ENCODE results near the gene HSPBAP1. TPM values are rescaled to one million over a fixed set of nuclear protein-coding genes. Genes with fewer than 3 reads are reported as not detected.
"Not testable (repeated sequence)": the region's sequence is repeated elsewhere in the genome, so short reads cannot be mapped to it uniquely, and the experiment has no call there.

The HSPBAP1 gene
- total RNA-seq, 1 donor from 2014 or later: 11.6 TPM

- H3K36me3 Mint-ChIP-seq (ENCODE audit: low read depth, unreplicated experiment): peaks cover 5% of the 10 kb centered on the region
- H3K4me1 Mint-ChIP-seq (ENCODE audit: unreplicated experiment): peaks cover 8% of the 10 kb centered on the region
- no peak overlapping the region for H3K27ac Mint-ChIP-seq (ENCODE audit: unreplicated experiment)
- H3K4me3 Mint-ChIP-seq (ENCODE audit: unreplicated experiment): no peak overlapping the region
- no peak for TF ChIP-seq CTCF (IDR thresholded peaks at IDR 0.05; ENCODE audit: unreplicated experiment)
- H3K27me3 Mint-ChIP-seq (ENCODE audit: unreplicated experiment): peaks cover 2% of the 10 kb centered on the region
- DNase-seq (ENCODE audit: low spot score): no peak
- no peaks in the 10 kb centered on the region for H3K9me3 Mint-ChIP-seq (ENCODE audit: unreplicated experiment)
These were observed 33.0 kb downstream of the HSPBAP1 start for GRCh38 chr3:122760453-122761271.

GRCh38 chr3:122758877-122759560 is 34.6 kb downstream of the HSPBAP1 start:
- H3K27ac Mint-ChIP-seq (ENCODE audit: unreplicated experiment): no peak overlapping the region
- no peak for DNase-seq (ENCODE audit: low spot score)
- peaks cover 8% of the 10 kb centered on the region for H3K4me1 Mint-ChIP-seq (ENCODE audit: unreplicated experiment)
- no peak overlapping the region for H3K4me3 Mint-ChIP-seq (ENCODE audit: unreplicated experiment)
- peaks cover 10% of the 10 kb centered on the region for H3K36me3 Mint-ChIP-seq (ENCODE audit: low read depth, unreplicated experiment)
- no peak for TF ChIP-seq CTCF (IDR thresholded peaks at IDR 0.05; ENCODE audit: unreplicated experiment)
- peaks cover 2% of the 10 kb centered on the region for H3K27me3 Mint-ChIP-seq (ENCODE audit: unreplicated experiment)
- H3K9me3 Mint-ChIP-seq (ENCODE audit: unreplicated experiment): no peaks in the 10 kb centered on the region

GRCh38 chr3:122755491-122755890 is 38.1 kb downstream of the HSPBAP1 start:
- Mint-ChIP-seq H3K4me3 (ENCODE audit: unreplicated experiment) (no peak overlapping the region), H3K9me3 (ENCODE audit: unreplicated experiment) (no peaks in the 10 kb centered on the region), H3K27me3 (ENCODE audit: unreplicated experiment) (peaks cover 2% of the 10 kb centered on the region), H3K36me3 (ENCODE audit: low read depth, unreplicated experiment) (peaks cover 10% of the 10 kb centered on the region), H3K27ac (ENCODE audit: unreplicated experiment) (no peak overlapping the region), H3K4me1 (ENCODE audit: unreplicated experiment) (peaks cover 8% of the 10 kb centered on the region)
- TF ChIP-seq CTCF (IDR thresholded peaks at IDR 0.05; ENCODE audit: unreplicated experiment): no peak
- DNase-seq (ENCODE audit: low spot score): no peak

GRCh38 chr3:122754929-122755328 is 38.7 kb downstream of the HSPBAP1 start:
- peak; percentile 7 for DNase-seq (ENCODE audit: low spot score)
- peaks cover 2% of the 10 kb centered on the region for H3K27me3 Mint-ChIP-seq (ENCODE audit: unreplicated experiment)
- no peaks in the 10 kb centered on the region for H3K9me3 Mint-ChIP-seq (ENCODE audit: unreplicated experiment)
- H3K4me1 Mint-ChIP-seq (ENCODE audit: unreplicated experiment): peaks cover 8% of the 10 kb centered on the region
- peaks cover 10% of the 10 kb centered on the region for H3K36me3 Mint-ChIP-seq (ENCODE audit: low read depth, unreplicated experiment)
- TF ChIP-seq CTCF (IDR thresholded peaks at IDR 0.05; ENCODE audit: unreplicated experiment): peak; percentile 66
- H3K4me3 Mint-ChIP-seq (ENCODE audit: unreplicated experiment): no peak overlapping the region
- H3K27ac Mint-ChIP-seq (ENCODE audit: unreplicated experiment): no peak overlapping the region

GRCh38 chr3:122748347-122748746 is 45.3 kb downstream of the HSPBAP1 start:
- H3K27me3 Mint-ChIP-seq (ENCODE audit: unreplicated experiment): peaks cover 5% of the 10 kb centered on the region

DNA sequence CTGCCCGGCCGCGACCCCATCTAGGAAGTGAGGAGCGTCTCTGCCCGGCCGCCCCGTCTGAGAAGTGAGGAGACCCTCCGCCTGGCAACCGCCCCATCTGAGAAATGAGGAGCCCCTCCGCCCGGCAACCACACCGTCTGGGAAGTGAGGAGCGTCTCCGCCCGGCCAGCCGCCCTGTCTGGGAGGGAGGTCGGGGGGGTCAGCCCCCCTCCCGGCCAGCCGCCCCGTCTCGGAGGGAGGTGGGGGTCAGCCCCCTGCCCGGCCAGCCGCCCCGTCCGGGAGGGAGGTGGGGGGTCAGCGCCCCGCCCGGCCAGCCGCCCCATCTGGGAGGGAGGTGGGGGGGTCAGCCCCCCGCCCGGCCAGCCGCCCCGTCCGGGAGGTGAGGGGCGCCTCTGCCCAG is 46.3 kb downstream of the HSPBAP1 start:
- H3K4me1 Mint-ChIP-seq (ENCODE audit: unreplicated experiment); H3K9me3 Mint-ChIP-seq (ENCODE audit: unreplicated experiment); DNase-seq (ENCODE audit: low spot score); H3K27ac Mint-ChIP-seq (ENCODE audit: unreplicated experiment); H3K27me3 Mint-ChIP-seq (ENCODE audit: unreplicated experiment); H3K4me3 Mint-ChIP-seq (ENCODE audit: unreplicated experiment): not testable (repeated sequence)
- H3K36me3 Mint-ChIP-seq (ENCODE audit: low read depth, unreplicated experiment): peaks cover 32% of the 10 kb centered on the region

More at GRCh38 chr3:122748347-122748746, 45.3 kb downstream of the HSPBAP1 start:
- Mint-ChIP-seq H3K36me3 (ENCODE audit: low read depth, unreplicated experiment) (peaks cover 26% of the 10 kb centered on the region), H3K4me1 (ENCODE audit: unreplicated experiment) (no peaks in the 10 kb centered on the region), H3K27ac (ENCODE audit: unreplicated experiment) (no peak overlapping the region), H3K9me3 (ENCODE audit: unreplicated experiment) (no peaks in the 10 kb centered on the region), H3K4me3 (ENCODE audit: unreplicated experiment) (no peak overlapping the region)
- TF ChIP-seq CTCF (IDR thresholded peaks at IDR 0.05; ENCODE audit: unreplicated experiment): no peak
- DNase-seq (ENCODE audit: low spot score): no peak

Measured in endothelial cell (in vitro differentiated cells).